ENCODE measurements around the gene CASP9.
"Not testable (repeated sequence)": the region's sequence is repeated elsewhere in the genome, so short reads cannot be mapped to it uniquely, and the experiment has no call there.

Gene CASP9

DNA sequence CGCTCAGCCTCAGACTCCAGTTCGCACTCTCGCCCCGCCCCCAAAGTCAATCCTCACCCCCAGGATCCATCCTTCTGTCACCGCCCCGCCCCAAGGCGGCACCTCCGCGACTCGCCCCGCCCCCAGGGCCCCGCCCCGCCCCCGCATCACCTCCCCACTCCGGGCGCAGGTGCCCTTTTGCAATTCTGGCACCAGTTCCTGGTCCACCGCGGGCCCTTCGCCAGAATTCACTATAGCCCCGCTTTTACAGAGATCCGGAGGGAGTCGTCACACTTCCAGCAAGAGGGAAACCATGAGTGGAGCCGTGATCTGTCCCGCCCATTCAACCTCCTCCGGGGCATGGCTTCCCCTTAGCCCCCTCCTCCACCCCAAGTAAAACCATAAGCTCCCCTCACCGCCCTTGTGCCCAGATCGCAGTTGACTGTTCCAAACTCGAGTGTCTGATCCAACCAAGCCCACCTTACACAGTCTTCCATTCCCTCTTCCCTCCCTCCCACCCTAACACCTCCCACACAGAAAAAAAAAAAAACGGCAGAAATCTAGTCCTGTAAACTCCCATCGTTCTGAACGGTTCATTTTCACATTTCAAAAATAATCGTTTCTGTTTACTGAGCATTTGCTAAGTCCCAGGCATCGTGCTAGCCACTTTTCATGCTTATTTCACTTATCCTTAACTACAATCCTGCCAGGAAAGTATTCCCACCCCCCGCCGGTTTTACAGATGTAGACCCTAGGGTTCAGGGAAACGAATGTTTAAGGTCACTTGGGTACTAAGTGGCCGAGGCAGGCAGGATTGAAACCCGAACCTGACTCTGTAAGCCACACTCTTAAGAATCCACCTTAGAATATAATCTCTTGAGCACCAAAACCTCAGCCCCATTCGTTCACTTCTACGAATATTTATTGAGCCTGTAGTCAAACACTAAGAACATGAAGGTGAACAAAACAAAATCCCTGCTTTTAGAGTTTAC is 1.3 kb upstream of the CASP9 start:
- DNase-seq (ENCODE audit: low spot score): peak; percentile 97

DNA sequence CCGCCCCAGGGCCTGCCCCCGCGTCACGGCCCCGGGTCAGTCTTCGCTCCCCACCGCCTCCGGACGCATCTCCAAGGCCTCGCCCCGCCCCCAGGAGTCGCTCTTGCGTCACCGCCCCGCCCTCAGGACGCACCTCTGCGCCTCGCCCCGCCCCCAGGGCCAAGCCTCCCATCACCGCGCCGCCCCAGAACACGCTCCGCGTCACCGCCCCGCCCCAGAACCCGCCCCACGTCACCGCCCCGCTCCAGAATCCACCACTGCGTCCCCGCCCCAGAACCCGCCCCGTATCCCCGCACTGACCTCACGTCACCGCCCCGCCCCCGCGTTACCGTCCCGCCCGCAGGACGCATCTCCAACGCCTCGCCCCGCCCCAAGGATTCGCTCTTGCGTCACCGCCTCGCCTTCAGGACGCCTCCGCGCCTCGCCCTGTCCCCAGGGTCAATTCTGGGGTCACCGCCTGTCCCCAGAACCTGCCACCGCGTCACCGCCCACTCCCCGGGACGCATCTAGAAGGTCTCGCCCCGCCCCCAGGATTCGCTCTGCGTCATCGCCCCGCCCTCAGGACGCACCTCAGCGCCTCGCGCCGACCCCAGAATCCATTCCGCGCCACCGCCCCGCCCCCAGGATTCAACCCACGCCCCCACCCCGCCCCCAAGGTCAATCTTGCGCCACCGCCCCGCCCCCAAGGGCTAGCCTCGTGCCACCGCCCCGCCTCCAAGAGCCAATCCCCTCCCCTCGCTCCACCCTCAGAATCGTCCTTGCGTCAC is 451 bp upstream of the CASP9 start:
- peak; percentile 94 for DNase-seq (ENCODE audit: low spot score)

DNA sequence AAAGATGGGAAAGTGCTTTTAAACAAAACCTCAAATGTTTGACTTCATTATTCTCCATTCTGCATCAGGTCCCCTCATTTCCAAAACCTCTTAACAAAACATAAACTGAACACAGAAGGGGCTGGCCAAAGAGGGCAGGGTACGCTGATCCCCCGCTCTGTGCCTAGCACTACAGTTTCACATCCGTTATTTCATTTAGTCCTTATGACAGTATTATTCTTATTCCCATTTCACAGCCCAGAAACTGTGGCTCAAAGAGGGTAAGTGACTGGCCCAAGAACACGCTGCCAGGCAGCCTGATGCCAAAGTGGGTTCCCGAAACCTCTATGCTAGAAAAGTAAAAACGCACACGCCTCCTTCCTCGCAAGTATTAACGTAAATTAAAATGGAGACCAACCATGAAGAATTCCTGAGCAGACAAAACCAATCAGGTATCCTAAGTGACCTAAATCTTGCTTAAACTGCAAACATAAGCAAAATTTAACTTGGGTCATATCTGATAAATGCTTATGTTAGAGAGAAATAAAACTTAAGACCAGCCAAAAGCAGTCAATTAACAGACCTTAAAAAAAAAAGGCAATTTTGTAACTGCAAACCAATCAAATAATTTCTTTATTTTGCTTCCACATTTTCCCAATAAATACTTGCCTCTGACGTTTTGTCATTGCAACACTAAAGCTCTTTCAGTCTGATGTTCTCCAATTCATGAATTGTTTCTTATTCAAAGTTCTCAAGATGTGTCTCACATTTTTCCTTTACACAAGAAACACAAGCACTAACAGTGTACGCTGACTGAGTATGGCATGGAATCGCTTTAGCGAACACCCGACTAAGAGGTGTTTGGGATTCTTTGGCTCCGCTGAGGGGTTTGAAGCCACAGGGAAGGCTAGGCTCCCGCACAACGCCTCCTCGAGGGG is 653 bp downstream of the CASP9 start:
- DNase-seq (ENCODE audit: low spot score): no peak

DNA sequence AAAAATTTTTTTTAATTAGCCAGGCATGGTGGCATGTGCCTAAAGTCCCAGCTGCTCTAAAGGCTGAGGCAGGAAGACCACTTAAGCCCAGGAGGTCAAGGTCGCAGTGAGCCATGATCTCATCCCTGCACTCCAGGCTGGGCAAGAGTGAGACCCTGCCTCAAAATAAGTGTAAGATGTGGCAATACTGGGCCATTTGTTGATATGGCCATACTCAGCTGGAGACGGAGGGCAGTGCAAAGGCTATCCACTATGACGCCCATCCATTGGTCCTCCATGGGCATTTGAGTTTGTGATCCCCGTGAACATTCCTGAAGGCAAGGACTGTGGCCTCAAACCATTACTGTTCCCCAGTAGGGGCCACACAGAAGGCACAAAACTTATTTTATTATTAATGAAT is 1.5 kb downstream of the CASP9 start:
- no peak for DNase-seq (ENCODE audit: low spot score)

DNA sequence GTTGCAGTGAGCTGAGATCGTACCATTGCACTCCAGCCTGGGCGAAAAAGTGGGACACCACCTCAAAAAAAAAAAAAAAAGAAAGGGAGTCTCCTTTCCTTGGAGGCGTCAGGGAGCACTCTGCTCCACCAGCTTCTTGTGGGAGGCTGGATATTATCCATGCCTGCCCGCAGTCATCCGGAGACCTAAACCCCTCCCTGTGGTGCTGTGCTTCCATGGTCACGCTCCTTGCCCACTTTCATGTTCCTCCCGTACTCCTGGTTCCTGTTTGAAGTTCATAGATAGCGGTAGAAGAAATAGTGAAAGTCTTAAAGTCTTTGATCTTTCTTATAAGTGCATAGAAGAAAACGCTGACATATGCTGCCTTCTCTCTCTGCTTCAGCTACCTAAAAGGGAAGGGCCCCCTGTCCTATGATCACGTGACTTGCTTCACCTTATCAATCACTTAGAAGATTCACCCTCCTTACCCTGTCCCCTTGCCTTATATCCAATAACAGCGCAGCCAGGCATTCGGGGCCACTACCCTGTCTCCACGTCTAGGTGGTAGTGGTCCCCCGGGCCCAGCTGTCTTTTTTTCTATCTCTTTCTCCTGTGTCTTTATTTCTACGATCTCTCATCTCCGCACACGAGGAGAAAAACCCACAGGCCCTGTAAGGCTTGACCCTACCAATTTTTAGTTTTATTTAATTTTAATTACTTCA is 2.7 kb downstream of the CASP9 start:
- DNase-seq (ENCODE audit: low spot score): not testable (repeated sequence)

DNA sequence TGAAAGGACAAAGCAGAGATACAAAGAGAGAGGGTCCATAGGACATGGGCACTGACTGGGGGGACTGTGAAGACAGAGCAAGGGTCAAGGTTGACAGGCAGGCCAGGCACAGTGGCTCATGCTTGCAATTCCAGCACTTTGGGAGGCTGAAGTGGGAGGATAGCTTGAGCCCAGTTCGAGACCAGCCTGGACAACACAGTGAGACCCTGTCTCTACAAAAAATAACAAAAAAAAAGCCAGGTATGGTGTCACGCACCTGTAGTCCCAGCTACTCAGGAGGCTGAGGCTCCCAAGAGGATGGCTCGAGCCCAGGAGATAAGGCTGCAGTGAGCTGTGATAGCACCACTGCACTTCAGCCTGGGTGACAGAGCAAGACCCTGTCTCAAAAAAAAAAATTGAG is 4.4 kb downstream of the CASP9 start:
- no peak for DNase-seq (ENCODE audit: low spot score)

DNA sequence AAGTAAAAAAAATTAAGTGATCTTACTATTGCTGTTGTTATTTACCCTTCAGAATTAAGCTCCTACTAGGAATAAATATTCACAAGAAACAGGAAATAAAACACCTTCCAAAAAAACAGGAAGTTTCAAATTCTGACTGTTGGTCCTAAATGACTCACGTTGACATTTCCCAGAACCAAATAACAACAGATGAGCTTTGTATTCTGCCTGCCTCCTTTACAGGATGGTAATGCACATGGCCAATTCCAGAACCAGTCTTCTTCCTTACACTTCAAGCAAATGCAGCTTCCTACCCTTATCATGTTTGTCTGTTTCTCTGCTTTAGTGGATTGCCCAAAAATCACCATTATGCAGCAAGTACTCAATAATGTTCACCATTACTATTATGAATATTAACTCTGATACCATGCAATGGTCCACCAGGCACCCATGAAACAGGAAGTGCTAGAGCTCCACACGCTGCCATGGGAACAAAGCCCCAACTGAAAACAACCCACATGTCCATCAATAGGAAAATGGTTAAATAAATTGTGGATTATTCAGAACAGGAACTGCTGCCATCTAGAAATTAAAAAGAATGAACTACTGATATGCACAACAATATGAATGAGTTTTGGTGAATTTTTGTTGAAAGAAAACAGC is 8.9 kb downstream of the CASP9 start:
- DNase-seq (ENCODE audit: low spot score): no peak

DNA sequence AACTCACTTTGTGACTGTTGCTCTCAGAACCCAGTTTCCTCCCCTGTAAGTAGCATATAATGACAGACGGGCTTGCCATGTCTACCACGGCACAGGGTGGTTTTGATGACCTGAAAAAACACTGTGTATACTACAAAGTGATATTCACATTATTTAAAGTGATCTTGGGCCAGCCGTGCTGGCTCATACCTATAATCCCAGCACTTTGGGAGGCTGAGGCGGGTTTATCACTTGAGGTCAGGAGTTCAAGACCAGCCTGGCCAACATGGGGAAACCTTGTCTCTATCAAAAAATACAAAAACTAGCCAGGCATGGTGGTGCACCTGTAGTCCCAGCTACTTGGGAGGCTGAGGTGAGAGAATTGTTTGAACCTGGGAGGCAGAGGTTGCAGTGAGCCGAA is 9.5 kb downstream of the CASP9 start:
- not testable (repeated sequence) for DNase-seq (ENCODE audit: low spot score)

DNA sequence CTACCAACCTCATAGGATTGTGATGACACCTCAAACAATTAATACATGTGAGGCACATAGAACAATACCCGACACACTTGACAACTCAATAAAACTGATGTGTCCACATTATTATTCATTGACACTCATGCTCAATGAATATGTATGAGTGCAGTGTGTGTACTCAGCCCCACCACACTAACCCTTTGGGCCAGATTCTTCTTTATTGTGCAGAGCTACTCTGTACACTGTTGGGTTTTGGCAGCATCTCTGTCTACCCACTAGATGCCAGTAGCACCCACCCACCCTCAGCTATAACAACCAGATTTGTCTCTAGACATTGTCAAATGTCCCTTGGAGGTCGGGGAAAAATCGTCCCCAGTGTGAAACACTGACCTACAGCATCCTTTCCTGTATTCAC is 10.1 kb downstream of the CASP9 start:
- DNase-seq (ENCODE audit: low spot score): no peak

DNA sequence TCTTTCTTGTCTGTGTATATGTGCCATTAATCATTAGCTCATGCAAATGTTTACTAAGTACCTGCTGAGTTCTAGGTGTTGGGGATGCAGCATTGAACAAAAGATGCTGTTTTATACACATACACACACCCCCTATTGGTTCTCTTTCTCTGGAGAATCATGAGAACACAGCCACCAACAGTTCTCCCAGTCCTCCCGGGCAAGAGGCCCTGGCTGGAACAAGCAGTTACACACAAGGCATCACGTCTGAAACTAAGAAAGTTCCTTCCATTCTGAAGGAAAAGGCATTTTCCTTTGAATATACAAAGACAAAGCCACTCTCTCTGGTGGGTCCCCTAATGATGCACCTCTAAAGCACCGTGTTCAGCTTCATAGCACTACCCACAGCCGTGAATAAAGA is 10.8 kb downstream of the CASP9 start:
- no peak for DNase-seq (ENCODE audit: low spot score)

DNA sequence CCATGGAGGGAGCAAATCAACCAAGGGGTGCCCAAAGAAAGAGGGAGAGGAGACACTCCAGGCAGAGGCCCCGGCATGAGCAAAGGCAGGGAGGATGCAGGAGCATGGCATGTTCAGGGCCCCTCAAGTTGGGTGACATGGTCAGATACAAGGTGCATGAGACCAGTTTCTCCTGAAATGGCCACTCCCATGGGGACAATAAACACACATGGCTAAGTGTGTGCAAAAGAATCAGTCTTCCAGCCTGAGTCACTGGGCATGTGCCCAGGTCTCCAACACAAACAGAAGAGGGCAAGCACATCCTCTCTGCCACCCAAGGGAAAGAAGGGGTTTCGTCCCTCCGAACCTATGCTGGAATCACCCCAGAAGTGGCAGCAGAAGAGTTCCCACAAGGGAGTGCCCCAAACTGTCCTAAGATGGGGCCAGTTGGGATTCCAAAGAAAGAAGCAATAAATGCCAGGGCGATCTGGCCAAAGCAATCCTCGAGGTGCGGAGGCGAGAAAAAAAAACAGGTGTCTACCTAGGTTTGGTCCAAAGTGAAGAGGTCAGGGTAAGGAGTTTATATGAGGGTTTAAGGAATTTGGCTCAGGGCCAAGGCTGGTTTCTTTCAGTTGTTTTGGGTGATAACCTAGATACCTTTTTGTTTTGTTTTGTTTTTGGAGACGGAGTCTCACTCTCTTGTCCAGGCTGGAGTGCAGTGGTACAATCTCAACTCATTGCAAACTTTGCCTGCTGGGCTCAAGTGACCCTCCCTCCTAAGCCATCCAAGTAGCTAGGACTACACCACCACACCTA is 13.2 kb downstream of the CASP9 start:
- no peak for DNase-seq (ENCODE audit: low spot score)

DNA sequence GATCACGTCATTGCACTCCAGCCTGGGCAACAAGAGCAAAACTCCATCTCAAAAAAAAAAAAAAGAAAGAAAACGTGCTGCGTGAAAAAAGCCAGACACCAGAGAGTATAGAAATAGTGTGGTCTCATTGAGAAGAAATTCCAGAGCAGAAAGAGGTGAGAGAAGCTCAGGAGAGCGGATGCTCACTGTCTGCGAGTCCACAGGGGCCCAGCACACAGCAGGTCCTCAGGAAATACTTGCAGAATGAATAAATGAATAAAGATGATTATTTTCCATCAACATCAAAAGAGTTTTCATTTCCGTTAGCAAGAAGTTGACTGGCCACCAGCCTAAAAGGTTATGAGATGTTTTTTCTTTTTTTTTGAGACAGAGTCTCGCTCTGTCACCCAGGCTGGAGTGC is 14.4 kb downstream of the CASP9 start:
- DNase-seq (ENCODE audit: low spot score): no peak

DNA sequence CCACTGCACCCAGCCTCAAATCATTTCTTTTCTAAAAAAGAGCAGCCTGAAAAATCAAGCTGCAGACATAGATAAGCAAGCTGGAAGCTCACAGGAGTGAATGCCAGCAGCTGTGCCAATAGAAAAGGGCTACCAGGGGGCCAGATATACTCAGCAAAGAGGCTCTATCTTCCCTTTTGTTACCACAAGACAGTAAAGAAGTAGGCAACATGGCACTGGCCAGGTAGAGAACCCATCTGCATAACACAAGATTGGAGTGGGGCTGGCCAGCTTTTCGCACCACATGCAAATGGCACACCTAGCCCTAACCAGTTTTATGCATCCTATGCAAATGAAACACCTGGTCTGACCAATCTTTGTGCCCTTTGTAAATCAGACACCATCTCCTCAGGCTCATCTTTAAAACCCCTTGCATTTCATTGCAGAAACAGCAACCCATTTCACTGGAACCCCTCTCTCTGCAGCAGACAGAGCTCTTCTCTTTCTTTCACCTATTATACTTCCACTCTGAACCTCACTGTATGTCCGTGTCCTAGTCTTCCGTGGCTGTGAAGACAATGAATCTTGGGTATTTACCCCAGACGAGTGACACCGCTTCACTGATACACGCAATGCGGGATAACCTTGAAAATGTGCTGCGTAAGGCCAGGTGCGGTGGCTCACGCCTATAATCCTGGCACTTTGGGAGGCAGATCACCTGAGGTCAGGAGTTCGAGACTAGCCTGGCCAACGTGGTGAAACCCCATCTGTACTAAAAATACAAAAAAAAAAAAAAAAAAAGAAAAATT is 15.1 kb downstream of the CASP9 start:
- no peak for DNase-seq (ENCODE audit: low spot score)

DNA sequence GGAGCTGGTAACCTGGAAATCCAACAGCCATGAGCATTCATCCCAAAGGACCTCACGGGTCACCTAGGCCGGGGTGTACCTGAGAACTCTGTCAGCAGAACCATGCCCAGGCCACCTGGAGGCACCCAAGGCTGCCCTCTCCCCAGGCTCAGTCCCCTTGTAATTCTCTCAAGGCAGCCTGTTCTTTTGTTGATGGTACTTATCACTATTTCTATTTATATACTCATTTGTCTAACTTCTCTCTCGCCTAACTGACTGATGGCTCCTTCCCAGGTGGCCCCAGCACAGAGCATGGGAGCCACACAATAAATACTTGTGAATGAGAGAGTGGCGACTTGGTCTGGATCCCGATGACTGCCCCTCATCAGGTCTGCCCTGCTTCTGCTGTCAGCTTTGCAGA is 16.7 kb downstream of the CASP9 start:
- DNase-seq (ENCODE audit: low spot score): no peak

DNA sequence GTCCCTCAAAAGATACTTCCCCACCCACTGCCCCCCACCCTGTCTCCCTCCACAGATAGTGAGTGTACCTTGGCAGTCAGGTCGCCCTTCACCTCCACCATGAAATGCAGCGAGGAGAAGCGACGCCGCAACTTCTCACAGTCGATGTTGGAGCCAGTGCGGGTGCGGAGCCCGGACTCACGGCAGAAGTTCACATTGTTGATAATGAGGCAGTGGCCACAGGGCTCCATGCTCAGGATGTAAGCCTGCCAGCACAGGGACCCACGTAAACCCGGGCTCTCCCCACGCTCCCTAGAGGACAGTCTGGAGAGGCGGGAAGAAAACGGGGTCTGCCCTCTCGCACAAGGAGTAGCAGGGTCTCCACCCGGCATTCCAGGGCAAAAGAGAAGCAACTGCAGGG is 17.2 kb downstream of the CASP9 start:
- DNase-seq (ENCODE audit: low spot score): no peak

DNA sequence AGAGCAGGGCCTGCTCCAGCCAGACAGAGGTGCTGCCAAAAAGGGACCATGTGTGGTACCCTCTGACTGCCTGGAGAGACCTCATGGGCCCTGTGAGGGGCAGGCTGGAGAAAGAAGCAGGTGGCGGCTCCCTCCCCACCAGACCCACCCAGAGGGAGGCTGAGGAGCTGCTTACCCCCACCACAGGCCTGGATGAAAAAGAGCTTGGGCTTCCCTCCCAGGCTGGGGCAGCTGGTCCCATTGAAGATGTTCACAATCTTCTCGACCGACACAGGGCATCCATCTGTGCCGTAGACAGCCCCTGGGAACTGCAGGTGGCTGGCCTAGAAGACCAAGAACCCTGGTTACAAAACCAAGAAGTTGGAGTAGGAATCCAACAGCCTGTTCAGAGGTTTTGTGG is 19.6 kb downstream of the CASP9 start:
- no peak for DNase-seq (ENCODE audit: low spot score)

DNA sequence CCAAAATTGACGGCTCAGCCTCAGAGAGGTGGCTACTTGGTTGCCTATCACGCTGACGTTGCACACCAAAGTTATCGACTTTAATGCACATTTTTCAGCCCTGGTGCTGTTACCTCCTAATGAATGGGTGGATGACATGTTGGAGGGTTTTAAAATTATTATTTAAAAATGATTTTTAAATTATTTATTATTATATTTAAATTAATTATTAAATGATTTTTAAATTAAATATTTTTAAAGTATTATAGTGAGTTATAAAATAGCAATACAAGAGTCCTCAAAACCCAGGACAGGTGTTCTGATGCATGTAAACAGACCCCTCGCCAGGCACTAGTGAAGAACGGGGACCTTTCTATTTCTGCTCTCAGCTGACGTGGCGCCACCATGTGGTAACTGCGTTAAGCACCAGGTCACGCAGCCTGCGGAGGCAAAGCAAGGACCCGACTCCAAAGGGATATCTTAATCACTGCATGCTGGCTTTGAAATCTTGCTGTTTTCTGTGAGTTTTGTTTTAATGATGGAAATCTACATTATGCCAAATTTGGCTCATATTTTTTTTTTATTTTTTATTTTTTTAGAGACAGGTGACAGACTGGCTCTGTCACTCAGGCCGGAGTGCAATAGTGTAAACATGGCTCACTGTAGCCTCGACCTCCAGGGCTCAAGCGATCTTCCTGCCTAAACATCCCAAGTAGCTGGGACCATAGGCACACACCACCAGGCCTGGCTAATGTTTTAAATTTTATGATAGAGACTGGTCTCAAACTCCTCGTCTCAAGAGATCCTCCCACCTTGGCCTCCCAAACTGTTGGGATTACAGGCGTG is 22.6 kb downstream of the CASP9 start:
- DNase-seq (ENCODE audit: low spot score): peak; percentile 76
